GM19324 (cell line): ENCODE measurements around the gene PELI3.
"Not testable (repeated sequence)": the region's sequence is repeated elsewhere in the genome, so short reads cannot be mapped to it uniquely, and the experiment has no call there.

Source experiments
- ATAC-seq: cut with Tn5 transposase; IDR thresholded peaks from one replicate; pipeline ENCODE4 v1.9.1; 2021; ENCODE audit warnings: mild to moderate bottlenecking, moderate library complexity; ENCODE audit not compliant: unreplicated experiment, low FRiP score

Gene PELI3

GRCh38 chr11:66466225-66467033, at the start of gene PELI3:
TSS of gene PELI3 (plus strand) at chr11:66466905. CDS start at chr11:66468129, 1,224 bp downstream.
- ATAC-seq: peak; percentile 79

DNA sequence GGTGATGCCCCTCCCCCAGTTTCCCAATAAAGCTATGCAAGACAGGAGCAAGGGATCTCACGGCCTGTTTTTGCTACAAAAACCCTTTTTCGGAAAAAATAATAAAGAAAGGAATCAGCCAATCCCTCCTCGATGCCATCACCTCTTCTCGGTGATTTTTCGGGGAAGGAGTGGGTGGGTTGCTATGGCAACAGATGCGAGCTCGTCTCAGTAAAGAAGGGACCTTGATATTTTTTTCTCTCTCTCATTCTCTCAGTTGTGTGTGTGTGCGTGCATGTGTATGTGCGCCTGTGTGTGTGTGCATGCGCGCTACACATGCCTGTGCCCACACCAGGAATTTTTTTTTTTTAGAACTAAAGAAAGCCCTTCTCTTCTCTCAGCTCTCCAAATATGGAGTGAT, 49.7 kb upstream of the PELI3 start:
- no peak for ATAC-seq

DNA sequence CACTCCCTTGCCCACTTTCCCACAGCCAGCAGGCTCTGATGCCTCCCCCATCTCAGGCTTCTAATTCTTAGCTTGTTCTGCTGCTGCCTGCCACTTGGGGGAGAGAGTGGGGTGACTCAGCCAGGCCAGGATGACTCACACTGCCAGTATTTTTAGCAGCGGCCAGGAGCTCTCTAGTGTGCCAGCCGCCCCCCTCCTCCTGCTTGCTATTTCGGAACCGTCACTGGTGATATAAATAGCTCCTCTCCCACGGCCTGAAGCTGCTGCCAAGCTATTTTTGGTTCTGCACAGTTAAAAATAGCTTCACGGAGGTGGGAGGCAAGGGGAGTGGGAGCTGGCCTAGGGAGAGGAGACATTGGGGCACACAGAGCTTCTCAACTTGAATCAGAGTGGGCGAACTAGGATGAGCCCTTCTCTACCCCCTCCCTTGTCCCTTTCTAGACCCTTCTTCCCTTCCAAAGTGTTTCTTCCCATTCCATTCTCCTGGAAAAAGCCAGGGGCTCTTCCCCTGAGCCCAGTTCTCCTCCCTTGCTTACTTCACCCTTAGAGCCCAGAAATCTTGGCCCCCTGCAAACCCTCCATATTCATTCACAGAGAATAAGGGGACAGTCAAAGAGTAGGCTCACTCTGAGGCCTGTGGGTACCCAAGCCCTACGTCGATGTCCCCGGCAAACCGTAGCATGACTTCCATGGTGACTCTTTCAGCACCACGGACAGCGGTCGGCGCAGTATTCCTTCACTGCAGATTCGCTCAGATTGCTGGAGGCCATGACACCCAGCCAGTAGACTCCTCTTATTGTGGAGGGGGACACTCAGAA, 48.3 kb upstream of the PELI3 start:
- no peak for ATAC-seq

GRCh38 chr11:66418986-66419308, 47.8 kb upstream of the PELI3 start:
- no peak for ATAC-seq

GRCh38 chr11:66419825-66420224, 46.9 kb upstream of the PELI3 start:
- ATAC-seq: no peak

GRCh38 chr11:66420671-66421476, 45.8 kb upstream of the PELI3 start, which contains the start of gene NPAS4:
TSS of gene NPAS4 (plus strand) at chr11:66421035. CDS start at chr11:66421180, 145 bp downstream.
- no peak for ATAC-seq

GRCh38 chr11:66421492-66422205, 45.1 kb upstream of the PELI3 start:
- ATAC-seq: no peak

DNA sequence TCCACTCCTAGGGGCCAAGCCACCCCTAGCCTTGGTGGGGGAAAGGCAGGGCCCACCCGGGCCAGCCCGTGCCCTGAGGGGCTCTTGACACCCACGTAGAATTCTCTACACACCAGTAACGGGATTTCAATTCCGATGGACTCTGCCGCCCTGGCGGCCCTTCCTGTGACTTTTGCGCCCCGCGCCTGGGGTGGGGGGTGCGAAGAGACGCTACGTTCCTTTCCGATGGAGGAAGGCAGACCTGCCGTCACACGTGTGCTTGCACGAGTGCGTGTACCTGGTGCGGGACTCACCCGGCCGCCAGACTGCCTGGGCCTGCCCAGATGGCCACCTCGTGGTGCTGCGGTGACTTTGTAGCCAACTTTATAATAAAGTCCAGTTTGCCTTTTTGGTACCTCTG, 40.4 kb upstream of the PELI3 start:
- ATAC-seq: no peak

- ATAC-seq: no peak
Measured at GRCh38 chr11:66428933-66429332, 37.8 kb upstream of the PELI3 start.

GRCh38 chr11:66429983-66430602, 36.6 kb upstream of the PELI3 start:
- ATAC-seq: no peak

DNA sequence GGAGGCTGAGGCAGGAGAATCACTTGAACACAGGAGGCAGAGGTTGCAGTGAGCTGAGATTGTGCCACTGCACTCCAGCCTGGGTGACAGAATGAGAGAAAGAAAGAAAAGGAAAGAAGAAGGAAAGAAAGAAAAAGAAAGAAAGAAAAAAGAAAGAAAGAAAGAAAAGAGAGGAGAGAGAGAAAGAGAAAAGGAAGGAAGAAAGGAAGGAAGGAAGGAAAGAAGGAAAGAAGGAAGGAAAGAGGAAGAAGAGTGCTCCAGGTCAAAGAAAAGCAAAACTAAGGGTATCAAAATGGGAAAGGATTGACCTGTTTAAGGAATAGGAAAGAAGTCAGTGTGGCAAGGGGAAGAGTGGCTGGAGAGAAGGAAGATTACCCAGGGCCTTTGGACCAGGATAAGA, 35.4 kb upstream of the PELI3 start:
- not testable (repeated sequence) for ATAC-seq

DNA sequence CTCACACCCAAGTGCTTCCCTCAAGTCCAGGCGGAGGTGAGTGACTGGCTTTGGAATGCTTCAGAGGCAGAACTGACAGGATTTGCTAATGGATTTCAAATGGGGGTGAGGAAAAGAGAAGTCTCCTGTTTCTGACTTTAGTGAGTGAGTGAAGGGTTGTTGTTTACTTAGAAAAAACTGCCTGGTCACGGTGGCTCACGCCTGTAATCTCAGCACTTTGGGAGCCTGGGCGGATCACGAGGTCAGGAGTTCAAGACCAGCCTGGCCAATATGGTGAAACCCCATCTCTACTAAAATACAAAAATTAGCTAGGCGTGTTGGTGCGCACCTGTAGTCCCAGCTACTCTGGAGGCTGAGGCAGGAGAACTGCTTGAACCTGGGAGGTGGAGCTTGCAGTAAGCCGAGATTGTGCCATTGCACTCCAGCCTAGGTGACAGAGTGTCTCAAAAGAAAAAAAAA, 34.8 kb upstream of the PELI3 start:
- not testable (repeated sequence) for ATAC-seq

- no peak for ATAC-seq
Measured at GRCh38 chr11:66432597-66432996, 34.1 kb upstream of the PELI3 start.

DNA sequence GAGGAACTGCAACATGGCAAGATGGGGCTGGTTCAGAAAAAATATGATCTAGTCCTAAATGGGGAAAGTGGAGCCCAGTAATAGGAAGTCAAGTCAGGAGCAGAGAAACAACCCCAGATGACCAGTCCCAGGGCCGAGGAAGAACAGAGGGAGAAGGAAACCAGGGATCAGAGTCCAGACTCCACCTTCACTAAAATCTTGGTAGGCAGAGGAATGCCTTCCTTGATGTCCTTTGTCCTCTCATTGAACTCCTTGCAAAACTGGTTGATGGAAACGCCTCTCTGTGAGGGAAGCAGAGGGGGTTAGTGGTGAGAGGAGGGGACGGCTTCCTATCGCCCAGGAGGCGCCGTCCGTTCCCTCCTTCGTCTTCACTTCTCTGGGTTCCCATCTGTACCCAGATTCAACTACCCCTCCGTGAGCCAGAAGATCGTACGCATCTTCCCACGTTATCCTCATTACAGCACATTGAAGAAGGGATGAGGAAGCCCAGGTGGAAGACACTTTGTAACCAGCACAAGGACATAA, 28.7 kb upstream of the PELI3 start:
- no peak for ATAC-seq

- peak; percentile 81 for ATAC-seq
Measured at GRCh38 chr11:66438504-66439466, 27.9 kb upstream of the PELI3 start, which contains the start of gene MRPL11. TSS of gene MRPL11 (minus strand) at chr11:66438848. CDS start at chr11:66438754, 94 bp downstream.

- ATAC-seq: not testable (repeated sequence)
Measured at GRCh38 chr11:66440101-66440939, 26.4 kb upstream of the PELI3 start.

DNA sequence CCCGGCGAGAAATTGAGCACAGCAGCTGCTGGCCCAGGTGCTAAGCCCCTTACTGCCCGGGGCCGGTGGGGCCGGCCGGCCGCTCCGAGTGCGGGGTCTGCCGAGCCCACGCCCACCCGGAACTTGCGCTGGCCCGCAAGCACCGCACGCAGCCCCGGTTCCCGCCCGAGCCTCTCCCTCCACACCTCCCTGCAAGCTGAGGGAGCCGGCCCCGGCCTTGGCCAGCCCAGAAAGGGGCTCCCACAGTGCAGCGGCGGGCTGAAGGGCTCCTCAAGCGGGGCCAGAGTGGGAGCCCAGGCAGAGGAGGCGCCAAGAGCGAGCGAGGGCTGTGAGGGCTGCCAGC, 25.8 kb upstream of the PELI3 start:
- ATAC-seq: not testable (repeated sequence)
